ENCODE results near the gene PDE2A.
"Not testable (repeated sequence)": the region's sequence is repeated elsewhere in the genome, so short reads cannot be mapped to it uniquely, and the experiment has no call there.

Gene PDE2A

GRCh38 chr11:72562431-72562830 lies 111.8 kb downstream of the PDE2A start:
- H3K27me3 ChIP-seq (ENCODE audit: control insufficient read depth in 5 of 5, insufficient read depth in 4 of 5, low read length in 5 of 5), result peaks cover 0 to 2% (median 0%) of the 10 kb centered on the region in 5 donors
- H3K27ac ChIP-seq (ENCODE audit: low read depth, low read length), result no peak overlapping the region
- no peaks in the 10 kb centered on the region for H3K9me3 ChIP-seq (ENCODE audit: control insufficient read depth in 5 of 5, low read length in 5 of 5)
- H3K9ac ChIP-seq (ENCODE audit: low read length in 5 of 5), result no peak overlapping the region
- no peaks in the 10 kb centered on the region for H3K4me1 ChIP-seq (ENCODE audit: control insufficient read depth in 5 of 5, insufficient read depth in 5 of 5, low read length in 5 of 5)
- H3K36me3 ChIP-seq (ENCODE audit: control insufficient read depth in 5 of 5, insufficient read depth in 5 of 5, low read length in 5 of 5), result no peaks in the 10 kb centered on the region
- no peak overlapping the region for H3K4me3 ChIP-seq (ENCODE audit: low read depth in 1 of 5, low read length in 5 of 5)

- no peaks in the 10 kb centered on the region for H3K9me3 ChIP-seq (ENCODE audit: control insufficient read depth in 5 of 5, low read length in 5 of 5)
- H3K36me3 ChIP-seq (ENCODE audit: control insufficient read depth in 5 of 5, insufficient read depth in 5 of 5, low read length in 5 of 5), result no peaks in the 10 kb centered on the region
- H3K27me3 ChIP-seq (ENCODE audit: control insufficient read depth in 5 of 5, insufficient read depth in 4 of 5, low read length in 5 of 5), result peaks cover 0 to 3% (median 0%) of the 10 kb centered on the region in 5 donors
- no peaks in the 10 kb centered on the region for H3K4me1 ChIP-seq (ENCODE audit: control insufficient read depth in 5 of 5, insufficient read depth in 5 of 5, low read length in 5 of 5)
- H3K9ac ChIP-seq (ENCODE audit: low read length in 5 of 5), result no peak overlapping the region
- H3K4me3 ChIP-seq (ENCODE audit: low read depth in 1 of 5, low read length in 5 of 5), result no peak overlapping the region
- no peak overlapping the region for H3K27ac ChIP-seq (ENCODE audit: low read depth, low read length)
Measured at GRCh38 chr11:72561856-72562255, 112.4 kb downstream of the PDE2A start.

GRCh38 chr11:72560864-72561263 lies 113.4 kb downstream of the PDE2A start:
- H3K9ac ChIP-seq (ENCODE audit: low read length in 5 of 5); H3K9me3 ChIP-seq (ENCODE audit: control insufficient read depth in 5 of 5, low read length in 5 of 5); H3K27me3 ChIP-seq (ENCODE audit: control insufficient read depth in 5 of 5, insufficient read depth in 4 of 5, low read length in 5 of 5); H3K36me3 ChIP-seq (ENCODE audit: control insufficient read depth in 5 of 5, insufficient read depth in 5 of 5, low read length in 5 of 5); H3K4me3 ChIP-seq (ENCODE audit: low read depth in 1 of 5, low read length in 5 of 5); H3K27ac ChIP-seq (ENCODE audit: low read depth, low read length); H3K4me1 ChIP-seq (ENCODE audit: control insufficient read depth in 5 of 5, insufficient read depth in 5 of 5, low read length in 5 of 5): not testable (repeated sequence)

GRCh38 chr11:72556433-72556832 lies 117.8 kb downstream of the PDE2A start:
- Histone ChIP-seq H3K4me3 (ENCODE audit: low read depth in 1 of 5, low read length in 5 of 5) (no peak overlapping the region), H3K36me3 (ENCODE audit: control insufficient read depth in 5 of 5, insufficient read depth in 5 of 5, low read length in 5 of 5) (no peaks in the 10 kb centered on the region), H3K4me1 (ENCODE audit: control insufficient read depth in 5 of 5, insufficient read depth in 5 of 5, low read length in 5 of 5) (no peaks in the 10 kb centered on the region), H3K9ac (ENCODE audit: low read length in 5 of 5) (no peak overlapping the region), H3K9me3 (ENCODE audit: control insufficient read depth in 5 of 5, low read length in 5 of 5) (no peaks in the 10 kb centered on the region), H3K27me3 (ENCODE audit: control insufficient read depth in 5 of 5, insufficient read depth in 4 of 5, low read length in 5 of 5) (peaks cover 0 to 12% (median 7%) of the 10 kb centered on the region in 5 donors), H3K27ac (ENCODE audit: low read depth, low read length) (no peak overlapping the region)

GRCh38 chr11:72555014-72555522 lies 119.2 kb downstream of the PDE2A start:
- not testable (repeated sequence) for H3K4me3 ChIP-seq (ENCODE audit: low read depth in 1 of 5, low read length in 5 of 5); H3K9ac ChIP-seq (ENCODE audit: low read length in 5 of 5)

GRCh38 chr11:72553706-72554105 lies 120.5 kb downstream of the PDE2A start:
- Histone ChIP-seq H3K27ac (ENCODE audit: low read depth, low read length) (no peak overlapping the region), H3K9ac (ENCODE audit: low read length in 5 of 5) (no peak overlapping the region), H3K36me3 (ENCODE audit: control insufficient read depth in 5 of 5, insufficient read depth in 5 of 5, low read length in 5 of 5) (no peaks in the 10 kb centered on the region), H3K4me1 (ENCODE audit: control insufficient read depth in 5 of 5, insufficient read depth in 5 of 5, low read length in 5 of 5) (no peaks in the 10 kb centered on the region), H3K9me3 (ENCODE audit: control insufficient read depth in 5 of 5, low read length in 5 of 5) (no peaks in the 10 kb centered on the region), H3K4me3 (ENCODE audit: low read depth in 1 of 5, low read length in 5 of 5) (no peak overlapping the region), H3K27me3 (ENCODE audit: control insufficient read depth in 5 of 5, insufficient read depth in 4 of 5, low read length in 5 of 5) (peaks cover 0 to 12% (median 7%) of the 10 kb centered on the region in 5 donors)

More at GRCh38 chr11:72555014-72555522, 119.2 kb downstream of the PDE2A start:
- not testable (repeated sequence) for H3K36me3 ChIP-seq (ENCODE audit: control insufficient read depth in 5 of 5, insufficient read depth in 5 of 5, low read length in 5 of 5); H3K27ac ChIP-seq (ENCODE audit: low read depth, low read length); H3K9me3 ChIP-seq (ENCODE audit: control insufficient read depth in 5 of 5, low read length in 5 of 5); H3K4me1 ChIP-seq (ENCODE audit: control insufficient read depth in 5 of 5, insufficient read depth in 5 of 5, low read length in 5 of 5)
- peaks cover 0 to 12% (median 7%) of the 10 kb centered on the region in 5 donors for H3K27me3 ChIP-seq (ENCODE audit: control insufficient read depth in 5 of 5, insufficient read depth in 4 of 5, low read length in 5 of 5)

GRCh38 chr11:72552399-72552910 lies 121.8 kb downstream of the PDE2A start:
- Histone ChIP-seq H3K9ac (ENCODE audit: low read length in 5 of 5) (no peak overlapping the region), H3K4me1 (ENCODE audit: control insufficient read depth in 5 of 5, insufficient read depth in 5 of 5, low read length in 5 of 5) (no peaks in the 10 kb centered on the region), H3K4me3 (ENCODE audit: low read depth in 1 of 5, low read length in 5 of 5) (no peak overlapping the region), H3K27ac (ENCODE audit: low read depth, low read length) (no peak overlapping the region), H3K9me3 (ENCODE audit: control insufficient read depth in 5 of 5, low read length in 5 of 5) (no peaks in the 10 kb centered on the region), H3K36me3 (ENCODE audit: control insufficient read depth in 5 of 5, insufficient read depth in 5 of 5, low read length in 5 of 5) (no peaks in the 10 kb centered on the region), H3K27me3 (ENCODE audit: control insufficient read depth in 5 of 5, insufficient read depth in 4 of 5, low read length in 5 of 5) (peaks cover 0 to 12% (median 7%) of the 10 kb centered on the region in 5 donors)

- H3K9me3 ChIP-seq (ENCODE audit: control insufficient read depth in 5 of 5, low read length in 5 of 5), result no peaks in the 10 kb centered on the region
- H3K36me3 ChIP-seq (ENCODE audit: control insufficient read depth in 5 of 5, insufficient read depth in 5 of 5, low read length in 5 of 5), result no peaks in the 10 kb centered on the region
- no peak overlapping the region for H3K4me3 ChIP-seq (ENCODE audit: low read depth in 1 of 5, low read length in 5 of 5)
- H3K27ac ChIP-seq (ENCODE audit: low read depth, low read length), result no peak overlapping the region
- peaks cover 0 to 12% (median 6%) of the 10 kb centered on the region in 5 donors for H3K27me3 ChIP-seq (ENCODE audit: control insufficient read depth in 5 of 5, insufficient read depth in 4 of 5, low read length in 5 of 5)
- no peaks in the 10 kb centered on the region for H3K4me1 ChIP-seq (ENCODE audit: control insufficient read depth in 5 of 5, insufficient read depth in 5 of 5, low read length in 5 of 5)
- H3K9ac ChIP-seq (ENCODE audit: low read length in 5 of 5), result no peak overlapping the region
Measured at GRCh38 chr11:72551571-72551970, 122.7 kb downstream of the PDE2A start.

- H3K9ac ChIP-seq (ENCODE audit: low read length in 5 of 5), result no peak overlapping the region
- H3K36me3 ChIP-seq (ENCODE audit: control insufficient read depth in 5 of 5, insufficient read depth in 5 of 5, low read length in 5 of 5), result no peaks in the 10 kb centered on the region
- H3K4me1 ChIP-seq (ENCODE audit: control insufficient read depth in 5 of 5, insufficient read depth in 5 of 5, low read length in 5 of 5), result no peaks in the 10 kb centered on the region
- no peaks in the 10 kb centered on the region for H3K9me3 ChIP-seq (ENCODE audit: control insufficient read depth in 5 of 5, low read length in 5 of 5)
- H3K27ac ChIP-seq (ENCODE audit: low read depth, low read length), result no peak overlapping the region
- H3K4me3 ChIP-seq (ENCODE audit: low read depth in 1 of 5, low read length in 5 of 5), result no peak overlapping the region
- H3K27me3 ChIP-seq (ENCODE audit: control insufficient read depth in 5 of 5, insufficient read depth in 4 of 5, low read length in 5 of 5), result peaks cover 0 to 12% (median 2%) of the 10 kb centered on the region in 5 donors
Measured at GRCh38 chr11:72548463-72548862, 125.8 kb downstream of the PDE2A start.

GRCh38 chr11:72546866-72547265 lies 127.4 kb downstream of the PDE2A start:
- Histone ChIP-seq H3K4me1 (ENCODE audit: control insufficient read depth in 5 of 5, insufficient read depth in 5 of 5, low read length in 5 of 5) (no peaks in the 10 kb centered on the region), H3K27me3 (ENCODE audit: control insufficient read depth in 5 of 5, insufficient read depth in 4 of 5, low read length in 5 of 5) (peaks cover 0 to 11% (median 3%) of the 10 kb centered on the region in 5 donors), H3K9me3 (ENCODE audit: control insufficient read depth in 5 of 5, low read length in 5 of 5) (no peaks in the 10 kb centered on the region), H3K36me3 (ENCODE audit: control insufficient read depth in 5 of 5, insufficient read depth in 5 of 5, low read length in 5 of 5) (no peaks in the 10 kb centered on the region), H3K4me3 (ENCODE audit: low read depth in 1 of 5, low read length in 5 of 5) (no peak overlapping the region), H3K9ac (ENCODE audit: low read length in 5 of 5) (no peak overlapping the region), H3K27ac (ENCODE audit: low read depth, low read length) (no peak overlapping the region)
